ENCODE data around the gene ZCCHC14. TPM values are rescaled to one million over a fixed set of nuclear protein-coding genes. Genes with fewer than 3 reads are reported as not detected.

Gene ZCCHC14
- total RNA-seq, 1 experiment from 2014 or later, result 30.3 TPM

DNA sequence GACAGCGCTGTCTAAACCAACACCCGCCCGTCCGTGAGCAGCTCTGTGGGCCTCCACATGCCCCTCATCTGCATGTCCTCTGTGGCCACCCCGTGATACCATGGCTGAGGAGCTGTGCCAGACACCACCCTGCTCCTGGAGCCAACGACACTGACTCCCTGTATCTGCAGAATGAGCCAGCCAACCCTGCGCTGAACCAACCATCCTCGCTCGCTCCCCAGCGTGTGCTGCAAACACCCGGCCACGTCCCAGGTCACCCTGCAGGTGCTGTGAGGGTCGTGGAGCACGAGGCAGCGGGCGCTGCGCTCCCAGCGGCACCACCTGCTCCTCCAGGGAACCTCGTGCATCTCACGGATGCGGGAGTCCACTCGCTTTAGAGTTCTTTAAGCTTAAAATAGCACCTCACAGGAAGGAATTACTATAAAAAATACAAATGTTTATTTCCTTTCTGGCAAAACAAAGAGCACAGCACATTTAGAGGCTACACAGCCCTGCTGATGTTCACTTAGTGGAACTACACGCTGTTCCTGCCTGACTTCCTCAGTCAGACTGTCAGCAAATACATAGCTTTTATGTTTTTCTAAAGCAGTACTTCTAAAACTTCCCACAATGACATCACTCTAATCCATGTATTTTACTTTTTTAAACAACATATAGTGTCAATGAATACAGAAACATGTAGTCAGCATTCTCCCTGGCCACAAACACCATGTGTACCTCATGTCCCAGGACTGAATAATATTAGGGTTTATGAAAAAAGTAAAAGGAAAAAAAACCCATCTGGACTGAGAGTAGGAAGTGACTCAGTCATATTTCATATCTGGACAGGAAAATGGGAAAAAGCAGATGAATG is 57.2 kb downstream of the ZCCHC14 start:
- POLR2A ChIA-PET (ENCODE audit: low non-redundant PET), result no interaction called here
- peak overlapping the region; percentile 38 for H3K27ac ChIP-seq (ENCODE audit: low read depth, low read length, poor library complexity, severe bottlenecking)
- no peak overlapping the region for H3K4me3 ChIP-seq (ENCODE audit: low read depth, low read length, poor library complexity, severe bottlenecking)
- no peaks in the 10 kb centered on the region for H3K27me3 ChIP-seq (replicated peaks; ENCODE audit: insufficient read depth, low read depth, low read length, poor library complexity)
- intact Hi-C loops (cut with micrococcal nuclease; ENCODE audit: unreplicated experiment), result loop anchor here (5.0 kb wide), 1 partner anchor 57 kb away; the partner anchor contains the start of gene ZCCHC14
- TF ChIP-seq EZH2 (IDR thresholded peaks at IDR 0.05; ENCODE audit: borderline replicate concordance, low read depth, low read length, poor library complexity, severe bottlenecking), result no peak
- TF ChIP-seq, protein P1, sequence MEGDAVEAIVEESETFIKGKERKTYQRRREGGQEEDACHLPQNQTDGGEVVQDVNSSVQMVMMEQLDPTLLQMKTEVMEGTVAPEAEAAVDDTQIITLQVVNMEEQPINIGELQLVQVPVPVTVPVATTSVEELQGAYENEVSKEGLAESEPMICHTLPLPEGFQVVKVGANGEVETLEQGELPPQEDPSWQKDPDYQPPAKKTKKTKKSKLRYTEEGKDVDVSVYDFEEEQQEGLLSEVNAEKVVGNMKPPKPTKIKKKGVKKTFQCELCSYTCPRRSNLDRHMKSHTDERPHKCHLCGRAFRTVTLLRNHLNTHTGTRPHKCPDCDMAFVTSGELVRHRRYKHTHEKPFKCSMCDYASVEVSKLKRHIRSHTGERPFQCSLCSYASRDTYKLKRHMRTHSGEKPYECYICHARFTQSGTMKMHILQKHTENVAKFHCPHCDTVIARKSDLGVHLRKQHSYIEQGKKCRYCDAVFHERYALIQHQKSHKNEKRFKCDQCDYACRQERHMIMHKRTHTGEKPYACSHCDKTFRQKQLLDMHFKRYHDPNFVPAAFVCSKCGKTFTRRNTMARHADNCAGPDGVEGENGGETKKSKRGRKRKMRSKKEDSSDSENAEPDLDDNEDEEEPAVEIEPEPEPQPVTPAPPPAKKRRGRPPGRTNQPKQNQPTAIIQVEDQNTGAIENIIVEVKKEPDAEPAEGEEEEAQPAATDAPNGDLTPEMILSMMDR (conservative IDR thresholded peaks at IDR 0.05; ENCODE audit: low read depth, low read length), result no peak
- no peaks in the 10 kb centered on the region for H3K9me3 ChIP-seq (ENCODE audit: low read depth, low read length, poor library complexity, severe bottlenecking)
- BruUV-seq (replicated peaks), result no TSS peak
- DNase-seq (ENCODE audit: low spot score), result peak; percentile 46
- no peaks in the 10 kb centered on the region for H3K36me3 ChIP-seq (ENCODE audit: insufficient read depth, low read length, poor library complexity, severe bottlenecking)
- CTCF ChIA-PET, result no interaction called here
- H3K4me1 ChIP-seq (ENCODE audit: insufficient read depth, low read length, poor library complexity, severe bottlenecking), result peaks cover 13% of the 10 kb centered on the region

DNA sequence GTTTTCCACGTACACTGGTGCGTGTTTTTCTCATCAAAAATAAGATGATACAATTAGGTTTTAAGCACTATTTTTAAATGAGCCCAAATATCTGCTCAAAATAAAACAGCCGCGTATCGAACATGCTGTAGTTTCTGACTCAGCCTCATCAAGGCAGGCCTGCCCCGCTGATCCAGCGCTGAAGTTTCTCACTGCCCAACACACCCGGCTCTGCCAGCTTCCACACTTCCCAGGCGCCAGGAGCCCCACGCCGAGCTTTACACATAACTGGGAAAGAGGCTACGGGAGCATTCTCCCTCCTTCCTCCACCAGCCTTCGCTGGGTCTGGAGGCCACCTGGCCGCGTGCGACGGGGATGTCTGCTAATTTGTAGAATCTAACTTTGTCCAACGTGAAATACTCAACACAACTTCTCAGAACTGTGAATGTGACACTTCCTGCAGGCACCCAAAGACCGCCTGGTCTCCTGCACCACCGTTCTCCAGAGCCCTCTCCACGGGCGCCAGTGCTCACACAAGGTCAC is 58.6 kb downstream of the ZCCHC14 start:
- no TSS peak for BruUV-seq (replicated peaks)
- Histone ChIP-seq H3K27me3 (replicated peaks; ENCODE audit: insufficient read depth, low read depth, low read length, poor library complexity) (no peaks in the 10 kb centered on the region), H3K4me3 (ENCODE audit: low read depth, low read length, poor library complexity, severe bottlenecking) (no peak overlapping the region), H3K36me3 (ENCODE audit: insufficient read depth, low read length, poor library complexity, severe bottlenecking) (no peaks in the 10 kb centered on the region), H3K27ac (ENCODE audit: low read depth, low read length, poor library complexity, severe bottlenecking) (no peak overlapping the region), H3K9me3 (ENCODE audit: low read depth, low read length, poor library complexity, severe bottlenecking) (no peaks in the 10 kb centered on the region), H3K4me1 (ENCODE audit: insufficient read depth, low read length, poor library complexity, severe bottlenecking) (peaks cover 13% of the 10 kb centered on the region)
- TF ChIP-seq EZH2 (IDR thresholded peaks at IDR 0.05; ENCODE audit: borderline replicate concordance, low read depth, low read length, poor library complexity, severe bottlenecking), result no peak
- TF ChIP-seq, protein P1 (conservative IDR thresholded peaks at IDR 0.05; ENCODE audit: low read depth, low read length), result no peak
- CTCF ChIA-PET, result no interaction called here
- POLR2A ChIA-PET (ENCODE audit: low non-redundant PET), result no interaction called here
- DNase-seq (ENCODE audit: low spot score), result no peak
- intact Hi-C loops (cut with micrococcal nuclease; ENCODE audit: unreplicated experiment), result no loop called here

DNA sequence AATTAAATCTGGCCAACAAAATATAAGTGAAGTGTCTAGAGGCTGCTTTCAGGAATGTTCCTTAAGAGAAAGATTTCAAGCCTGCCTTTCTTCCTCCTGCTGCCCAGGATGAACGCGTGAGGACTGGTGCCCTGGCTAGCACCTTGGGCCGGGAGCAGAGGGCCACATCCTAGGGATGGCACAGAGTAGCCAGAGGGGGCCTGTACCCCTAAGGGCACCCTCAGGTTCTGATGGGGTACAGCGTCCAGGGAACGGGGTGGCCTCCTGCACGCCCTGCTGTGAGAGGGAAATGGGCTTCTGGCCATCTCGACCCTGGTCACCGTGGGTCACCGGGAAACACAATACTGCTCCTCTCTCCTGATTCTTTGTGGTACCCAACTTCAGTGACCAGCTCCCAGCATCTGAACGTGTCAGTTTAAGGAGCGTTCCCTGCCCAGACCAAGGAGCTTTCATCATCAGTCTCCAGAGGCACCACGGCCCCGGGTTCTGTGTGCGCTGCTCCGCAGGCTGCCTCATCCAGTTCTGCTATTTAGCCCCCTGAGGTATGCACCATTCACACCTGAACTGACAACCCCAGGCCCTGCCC is 60.4 kb downstream of the ZCCHC14 start:
- no peak overlapping the region for H3K27ac ChIP-seq (ENCODE audit: low read depth, low read length, poor library complexity, severe bottlenecking)
- peaks cover 13% of the 10 kb centered on the region for H3K4me1 ChIP-seq (ENCODE audit: insufficient read depth, low read length, poor library complexity, severe bottlenecking)
- H3K27me3 ChIP-seq (replicated peaks; ENCODE audit: insufficient read depth, low read depth, low read length, poor library complexity), result no peaks in the 10 kb centered on the region
- ChIA-PET POLR2A (ENCODE audit: low non-redundant PET) (no interaction called here), CTCF (no interaction called here)
- TF ChIP-seq, protein P1 (conservative IDR thresholded peaks at IDR 0.05; ENCODE audit: low read depth, low read length), result no peak
- TF ChIP-seq EZH2 (IDR thresholded peaks at IDR 0.05; ENCODE audit: borderline replicate concordance, low read depth, low read length, poor library complexity, severe bottlenecking), result no peak
- BruUV-seq (replicated peaks), result no TSS peak
- no peak overlapping the region for H3K4me3 ChIP-seq (ENCODE audit: low read depth, low read length, poor library complexity, severe bottlenecking)
- no peaks in the 10 kb centered on the region for H3K36me3 ChIP-seq (ENCODE audit: insufficient read depth, low read length, poor library complexity, severe bottlenecking)
- H3K9me3 ChIP-seq (ENCODE audit: low read depth, low read length, poor library complexity, severe bottlenecking), result no peaks in the 10 kb centered on the region
- intact Hi-C loops (cut with micrococcal nuclease; ENCODE audit: unreplicated experiment), result no loop called here
- DNase-seq (ENCODE audit: low spot score), result no peak
